Kasumi-1 (cell line): ENCODE results near the gene GRIA1.

Experiments used
- DNase-seq, 2 experiments: peaks; one replicate each; lab custom pipeline; 2025; lab: John Stamatoyannopoulos, UW

Gene GRIA1

GRCh38 chr5:153551537-153552079, 61.1 kb downstream of the GRIA1 start:
- no peak for DNase-seq

DNA sequence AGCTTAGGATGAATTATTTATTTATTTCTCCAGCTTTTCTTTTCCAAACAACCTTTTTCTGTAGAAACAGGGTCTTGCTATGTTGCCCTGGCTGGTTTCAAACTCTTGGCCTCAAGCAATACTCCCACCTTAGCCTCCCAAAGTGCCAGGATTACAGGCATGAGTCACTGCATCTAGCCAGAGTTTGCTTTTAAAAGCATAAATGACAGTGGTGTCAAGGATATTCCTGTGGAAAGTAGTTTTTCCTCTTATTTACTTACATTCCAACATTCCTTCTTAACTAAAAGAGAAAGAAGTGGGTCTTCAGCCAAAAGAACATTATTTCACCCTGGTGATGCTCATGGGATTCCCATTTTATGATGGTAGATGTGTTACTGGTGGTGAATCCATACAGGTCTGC, 62.4 kb downstream of the GRIA1 start:
- DNase-seq: no peak

- no peak for DNase-seq
These were observed 65.1 kb downstream of the GRIA1 start for GRCh38 chr5:153555420-153556114.

GRCh38 chr5:153558957-153559356, 68.5 kb downstream of the GRIA1 start:
- DNase-seq: no peak

DNA sequence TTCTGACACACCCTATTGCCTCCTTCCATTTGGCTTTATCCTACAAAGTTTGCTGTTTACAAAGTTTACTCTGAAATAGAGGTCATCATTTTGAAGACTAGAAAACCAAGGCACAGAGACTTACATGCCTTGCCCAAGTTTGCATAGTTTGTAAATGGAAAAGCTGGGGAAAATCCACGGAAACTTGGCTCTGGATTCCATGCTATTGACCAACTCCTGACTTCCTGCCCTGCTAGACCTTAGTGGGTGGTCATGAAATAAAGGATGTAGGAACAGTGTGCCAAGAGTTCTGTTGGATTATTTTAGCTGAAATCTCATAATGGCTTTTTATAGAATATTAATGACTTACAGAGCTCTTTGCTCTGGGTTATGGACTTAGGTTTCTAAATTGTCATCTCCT, 69.5 kb downstream of the GRIA1 start:
- DNase-seq: no peak

DNA sequence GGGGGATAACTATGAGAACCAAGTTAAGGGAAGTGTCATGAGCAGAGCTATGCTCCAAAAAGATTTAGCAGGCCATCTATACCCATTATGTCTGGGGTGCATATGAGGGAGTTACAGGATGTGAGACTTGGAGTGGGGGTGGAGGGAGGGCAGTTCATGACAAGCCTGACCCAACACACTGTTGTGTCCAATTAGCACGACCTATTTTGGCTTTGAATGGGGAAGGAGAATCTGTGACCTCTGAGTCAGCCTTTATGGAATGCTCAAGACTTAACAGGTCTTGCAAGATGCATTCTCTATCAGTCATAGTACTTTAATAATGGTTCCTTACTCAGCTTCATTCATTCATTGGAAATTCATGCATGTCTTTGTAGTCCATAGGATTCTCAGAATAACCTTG, 71.7 kb downstream of the GRIA1 start:
- no peak for DNase-seq

DNA sequence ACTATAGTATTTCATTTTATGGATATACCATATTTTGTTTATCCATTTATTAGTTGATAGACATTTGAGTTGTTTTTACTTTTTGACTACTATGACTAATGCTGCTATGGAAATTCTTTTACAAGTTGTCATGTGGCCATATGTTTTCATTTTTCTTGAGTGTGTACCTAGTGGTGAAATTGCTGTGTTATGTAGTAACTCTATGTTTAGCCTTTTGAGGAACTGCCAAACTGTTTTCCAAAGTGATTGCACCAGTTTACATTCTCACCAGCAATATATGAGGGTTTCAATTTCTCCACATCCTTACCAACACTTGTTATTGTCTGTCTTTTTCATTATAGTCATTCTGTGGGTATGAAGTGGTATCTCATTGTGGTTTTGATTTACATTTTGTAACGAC, 75.4 kb downstream of the GRIA1 start:
- no peak for DNase-seq

DNA sequence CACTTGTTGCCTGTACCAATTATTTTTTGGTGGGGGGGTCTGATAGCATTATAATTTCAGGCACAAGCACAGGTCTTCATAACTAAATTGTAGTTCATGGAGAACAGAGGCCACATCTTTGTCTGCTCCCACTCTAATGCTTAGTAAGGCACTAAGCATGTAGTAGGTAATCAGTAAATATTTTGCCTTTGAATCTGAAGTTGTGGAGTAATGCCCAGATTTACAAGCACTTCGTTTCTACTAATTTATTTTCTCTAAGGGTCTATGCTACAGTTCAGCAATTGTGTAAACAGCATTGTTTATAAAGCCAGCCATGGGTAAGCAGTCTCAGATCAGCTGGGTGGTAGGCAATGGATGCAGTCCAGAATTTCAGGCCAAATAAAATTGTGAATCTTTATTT, 78.6 kb downstream of the GRIA1 start:
- no peak for DNase-seq

- DNase-seq: no peak
These were observed 80.7 kb downstream of the GRIA1 start for GRCh38 chr5:153571162-153571561.

GRCh38 chr5:153572411-153573145, 82.1 kb downstream of the GRIA1 start:
- no peak for DNase-seq

DNA sequence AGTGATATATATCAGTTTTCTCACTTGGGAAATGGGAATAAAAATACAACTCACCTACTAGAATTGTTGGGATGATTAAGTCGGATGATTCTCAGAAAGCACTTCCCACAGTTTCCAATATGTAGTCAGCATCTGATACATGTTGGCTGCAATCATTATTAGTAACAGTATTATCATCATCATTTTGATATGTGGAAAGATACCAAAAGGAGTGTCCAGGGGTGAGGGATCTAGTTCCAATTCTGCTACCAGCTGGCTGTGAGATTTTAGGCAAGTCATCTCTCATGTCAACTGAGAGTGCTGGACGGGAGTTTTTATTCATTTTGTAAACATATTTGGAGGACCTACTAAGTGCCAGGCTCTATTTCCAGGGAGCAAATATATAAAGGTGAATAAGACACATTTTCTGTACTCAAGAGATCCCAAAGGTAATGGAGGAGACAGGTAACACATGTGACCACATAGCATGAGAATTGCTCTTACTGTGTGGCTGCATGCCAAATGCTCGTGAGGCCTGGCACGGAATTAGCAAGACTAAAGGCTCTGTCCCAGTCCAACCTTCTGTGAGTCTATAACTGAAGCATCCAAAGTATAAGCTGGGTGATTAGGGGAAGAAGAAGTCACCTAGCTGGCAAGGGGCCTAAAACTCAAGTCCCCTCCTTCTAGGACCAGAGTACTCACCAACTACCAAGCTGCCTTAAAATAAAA, 83.0 kb downstream of the GRIA1 start:
- DNase-seq: no peak

DNA sequence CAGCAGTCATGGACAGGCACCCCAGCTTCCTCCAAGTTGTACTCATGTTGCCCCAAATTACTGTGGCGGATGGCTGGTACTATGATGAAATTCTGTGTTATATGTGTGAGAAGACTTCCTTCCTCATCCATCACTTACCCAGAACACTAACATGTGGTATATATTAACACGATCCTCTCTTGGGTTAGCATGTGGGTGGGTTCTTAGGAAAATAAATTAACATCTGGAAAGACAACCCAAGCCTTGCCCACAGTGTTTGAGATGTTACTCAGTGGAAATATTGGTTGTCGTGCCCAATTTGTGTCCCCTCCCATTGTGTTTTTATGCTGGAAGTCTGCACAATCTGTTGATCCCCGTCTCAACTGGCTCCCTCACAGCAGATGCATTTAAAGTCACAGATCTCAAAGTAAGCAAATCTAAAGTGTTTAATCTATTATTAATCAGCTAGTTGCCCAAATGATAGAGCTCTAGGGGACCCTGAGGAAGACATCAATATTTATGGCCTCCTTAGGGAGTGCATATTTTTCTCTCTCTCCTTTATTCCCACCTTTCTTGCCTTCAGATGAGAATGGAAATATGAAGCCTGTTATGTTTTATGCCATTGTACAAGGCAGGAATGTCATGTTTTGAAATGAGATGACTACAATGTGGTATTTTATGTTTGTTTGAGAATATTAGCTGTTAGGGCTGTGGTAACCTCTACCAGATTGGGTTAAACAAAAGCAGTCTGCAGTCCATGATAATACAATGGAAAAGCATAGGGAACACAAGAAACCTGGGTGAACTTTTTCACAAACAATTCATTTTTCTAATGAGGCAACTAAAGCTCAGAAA, 93.9 kb downstream of the GRIA1 start:
- DNase-seq: no peak

DNA sequence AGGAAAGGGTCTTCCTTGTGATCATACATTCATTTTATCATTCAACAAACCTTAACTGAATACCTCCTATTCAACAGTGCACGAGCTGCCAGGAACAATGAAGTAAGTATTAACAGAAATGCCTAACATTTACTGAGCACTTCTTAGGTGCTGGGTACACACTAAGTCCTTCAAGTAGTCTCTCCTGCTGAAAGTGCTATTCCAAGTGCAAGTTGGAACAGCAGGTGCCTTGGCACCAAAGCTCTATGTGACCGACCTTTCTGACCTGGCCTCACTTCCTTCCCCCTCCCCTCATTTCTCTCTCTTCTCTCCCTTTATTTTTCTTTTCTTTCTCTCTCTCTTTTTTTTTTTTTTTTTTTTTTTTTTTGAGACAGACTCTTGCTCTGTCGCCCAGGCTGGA, 94.5 kb downstream of the GRIA1 start:
- DNase-seq: no peak

GRCh38 chr5:153585622-153586277, 95.3 kb downstream of the GRIA1 start:
- DNase-seq: no peak

DNA sequence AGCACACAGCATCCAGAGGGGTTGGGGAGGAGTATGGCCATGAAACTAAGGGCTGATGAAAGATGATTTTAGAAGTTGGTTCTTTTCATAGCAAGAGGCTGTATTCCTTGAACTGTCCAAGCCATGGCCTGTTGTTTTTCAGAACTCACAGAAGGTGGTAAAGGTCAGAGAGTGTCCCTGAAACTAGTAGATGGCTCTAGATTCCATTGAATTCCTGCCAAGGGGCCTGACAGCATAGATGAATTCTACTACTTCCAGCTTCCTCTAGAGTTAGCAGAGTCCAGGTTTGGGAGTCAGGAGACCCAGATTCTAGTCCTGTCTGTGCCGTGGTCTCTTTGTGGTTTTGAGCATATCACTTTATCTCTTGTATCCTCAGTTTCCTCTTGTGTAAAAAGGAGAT, 101.6 kb downstream of the GRIA1 start:
- DNase-seq: no peak

- no peak for DNase-seq
These were observed 104.3 kb downstream of the GRIA1 start for GRCh38 chr5:153594785-153595184.

DNA sequence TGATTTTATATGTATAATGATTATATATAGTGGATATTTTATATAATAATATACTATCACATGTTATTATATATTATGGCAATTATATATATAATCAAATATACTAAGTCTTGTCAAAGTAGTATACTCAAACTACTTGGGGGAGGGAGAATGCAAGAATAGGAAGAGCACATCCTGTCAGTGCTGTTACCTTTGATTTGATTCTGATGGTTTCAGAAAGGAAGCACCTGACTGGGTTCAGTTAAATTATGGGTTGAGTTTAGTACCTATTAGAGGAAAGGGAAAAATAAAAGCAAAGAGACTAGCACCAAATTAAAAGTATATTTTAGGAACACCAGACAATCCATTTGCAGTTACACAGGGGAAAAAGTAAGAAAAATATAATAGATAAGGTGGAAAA, 107.6 kb downstream of the GRIA1 start:
- DNase-seq: no peak

GRCh38 chr5:153601377-153601776, 110.9 kb downstream of the GRIA1 start:
- no peak for DNase-seq

- DNase-seq: no peak
These were observed 114.9 kb downstream of the GRIA1 start for GRCh38 chr5:153605386-153605785.

DNA sequence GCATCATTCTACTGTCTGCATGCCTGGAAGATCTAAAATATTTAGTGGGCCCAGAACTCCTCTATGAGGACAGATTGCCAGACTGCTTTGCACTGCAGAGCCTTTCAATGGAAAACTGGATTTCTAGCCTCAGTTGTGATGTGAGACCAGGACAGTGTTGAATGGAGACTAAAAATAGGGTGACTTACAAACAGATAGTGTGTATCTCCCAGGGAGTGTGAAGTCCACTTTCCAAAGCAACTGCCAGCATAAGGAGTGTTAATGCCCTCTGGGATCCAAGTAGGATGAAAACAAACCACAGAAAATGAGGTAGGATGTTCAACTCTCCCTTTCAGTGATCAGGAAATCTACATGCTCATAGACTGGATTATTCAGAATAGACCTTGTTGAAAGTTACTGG, 119.5 kb downstream of the GRIA1 start:
- no peak for DNase-seq

GRCh38 chr5:153610811-153611210, 120.3 kb downstream of the GRIA1 start:
- no peak for DNase-seq
